Fibroblast of skin of back (primary cell): ENCODE measurements around the gene CRTAC1.

ENCODE experiments used
- DNase-seq: peaks from one replicate; pipeline ENCODE4 v3.0.0-alpha.2; 2013

The CRTAC1 gene

GRCh38 chr10:97895084-97895483 lies 135.3 kb downstream of the CRTAC1 start:
- no peak for DNase-seq

GRCh38 chr10:97894092-97894491 lies 136.3 kb downstream of the CRTAC1 start:
- DNase-seq = no peak

DNA sequence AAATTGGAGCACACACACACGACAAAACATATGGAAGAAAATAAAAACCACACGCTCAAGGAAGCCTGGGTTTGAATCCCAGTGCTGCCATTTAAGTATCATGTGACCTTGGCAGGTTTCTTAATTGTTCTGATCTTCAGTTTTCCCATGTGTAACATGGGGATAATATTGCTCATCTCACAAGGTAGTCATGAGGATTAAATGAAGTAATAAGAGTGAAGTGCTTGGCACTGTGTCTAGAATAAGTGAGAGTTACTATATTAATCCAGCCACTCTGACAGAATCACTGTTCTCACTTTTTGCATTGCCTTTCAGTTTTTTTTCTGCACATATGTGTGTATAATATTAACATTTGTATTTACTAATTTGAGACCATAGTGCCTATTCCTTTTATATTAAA lies 137.5 kb downstream of the CRTAC1 start:
- no peak for DNase-seq

DNA sequence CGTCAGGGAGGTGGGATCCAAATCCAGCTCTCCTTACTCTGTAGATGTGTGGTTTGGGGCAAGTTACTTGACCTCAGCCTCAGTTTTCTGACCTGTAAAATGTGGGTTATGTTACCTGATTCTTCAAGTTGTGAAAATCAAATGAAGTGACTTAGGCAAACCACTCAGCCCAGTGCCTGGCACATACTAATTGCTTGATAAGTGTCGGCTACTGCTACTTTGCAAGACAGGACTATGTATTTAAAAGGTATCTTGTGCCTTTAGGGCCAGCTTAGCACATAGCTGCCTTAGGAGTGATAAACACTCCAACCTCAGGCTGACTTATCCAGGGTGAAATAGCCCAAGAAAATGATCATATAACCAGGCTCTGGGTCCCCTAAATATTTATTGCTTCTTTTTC lies 137.9 kb downstream of the CRTAC1 start:
- DNase-seq = no peak

- no peak for DNase-seq
Measured at GRCh38 chr10:97891497-97892167, 138.8 kb downstream of the CRTAC1 start.

GRCh38 chr10:97889461-97890265 lies 140.8 kb downstream of the CRTAC1 start:
- peak; percentile 91 for DNase-seq

- DNase-seq = peak; percentile 80
Measured at GRCh38 chr10:97888641-97889262, 141.7 kb downstream of the CRTAC1 start.

- DNase-seq = no peak
Measured at GRCh38 chr10:97888134-97888533, 142.3 kb downstream of the CRTAC1 start.

- no peak for DNase-seq
Measured at GRCh38 chr10:97887399-97887798, 143.0 kb downstream of the CRTAC1 start.

- DNase-seq = no peak
Measured at GRCh38 chr10:97886286-97886685, 144.1 kb downstream of the CRTAC1 start.

DNA sequence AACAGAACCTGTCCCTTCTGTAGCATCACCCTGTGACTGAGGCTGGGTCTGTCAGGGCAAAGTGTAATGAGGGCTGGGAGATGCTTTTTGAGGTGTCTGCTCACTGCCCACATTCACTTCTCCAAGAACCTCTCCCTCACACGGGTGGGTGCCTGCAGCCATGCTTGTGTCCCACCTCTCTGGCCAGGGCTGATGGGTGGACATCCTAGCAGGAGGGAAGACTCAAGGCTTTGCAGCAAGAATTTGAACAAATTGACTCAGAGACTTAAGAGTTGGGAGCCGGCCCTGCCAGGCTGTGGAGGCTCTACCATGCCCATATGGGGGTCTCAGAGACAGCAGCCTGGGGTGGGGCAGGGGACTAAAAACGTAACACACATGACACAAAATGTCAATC lies 147.3 kb downstream of the CRTAC1 start:
- no peak for DNase-seq

DNA sequence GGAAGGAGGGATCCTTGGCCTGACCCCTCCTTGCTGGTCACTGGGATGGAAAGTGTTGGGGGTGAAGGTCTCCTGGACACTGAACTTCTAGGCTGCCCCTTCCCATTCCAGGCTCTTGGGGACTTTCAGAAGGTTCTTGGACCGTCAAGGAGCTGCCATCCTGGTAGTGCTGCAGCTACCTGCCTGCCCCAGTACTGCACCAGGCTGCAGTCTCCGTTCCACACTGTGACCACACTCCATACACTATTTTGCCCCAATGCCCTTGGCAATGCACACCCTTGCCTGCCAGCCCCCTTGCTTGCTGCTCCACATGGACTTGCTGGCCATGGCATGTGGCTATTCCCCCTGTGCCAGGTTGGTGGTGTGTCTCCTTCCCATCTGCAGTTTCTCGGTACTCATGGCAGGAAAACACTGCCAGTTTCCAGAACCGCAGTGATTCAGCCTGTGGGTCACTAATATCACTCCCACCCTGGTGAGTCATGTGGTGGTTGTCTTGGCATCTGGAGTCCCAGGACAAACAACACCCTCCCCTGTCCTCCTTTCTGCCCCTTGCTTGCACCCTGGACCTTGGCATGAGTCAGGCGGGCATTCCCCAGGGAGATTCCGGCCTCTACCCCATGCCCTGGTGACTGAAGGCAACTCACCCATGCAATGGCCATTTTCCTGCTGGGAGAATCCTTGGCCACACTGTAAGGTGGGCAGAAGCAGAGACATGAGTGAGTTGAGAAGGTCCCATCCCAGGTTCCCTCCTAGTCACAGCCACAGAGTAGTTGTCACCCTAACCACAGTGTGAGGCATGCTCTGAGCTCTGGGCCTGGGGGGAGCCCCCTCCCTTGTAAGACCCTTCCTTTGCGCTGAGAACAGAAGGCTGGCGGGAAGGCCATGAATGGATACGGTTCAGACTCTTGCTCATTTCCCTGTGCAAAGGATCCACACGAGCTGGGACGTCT lies 148.0 kb downstream of the CRTAC1 start:
- DNase-seq = peak; percentile 85

DNA sequence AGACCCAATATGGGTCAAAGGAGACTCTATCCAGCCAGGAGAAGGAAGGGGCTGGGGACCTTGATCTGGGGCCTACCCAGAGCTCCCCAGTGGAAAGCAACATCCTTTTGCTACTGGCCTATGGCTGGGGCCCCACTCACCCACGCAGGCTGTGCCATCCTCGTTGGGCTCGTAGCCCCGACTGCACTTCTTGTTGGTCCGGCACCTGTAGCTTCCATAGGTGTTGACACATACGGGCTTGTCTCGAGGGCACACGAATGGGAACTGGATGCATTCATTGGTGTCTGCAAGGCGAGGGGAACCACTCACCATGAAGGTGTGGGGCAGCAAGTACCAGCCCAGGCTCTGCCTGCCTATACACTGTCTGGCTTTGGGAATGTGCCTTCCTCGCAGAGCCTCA lies 150.3 kb downstream of the CRTAC1 start:
- no peak for DNase-seq

DNA sequence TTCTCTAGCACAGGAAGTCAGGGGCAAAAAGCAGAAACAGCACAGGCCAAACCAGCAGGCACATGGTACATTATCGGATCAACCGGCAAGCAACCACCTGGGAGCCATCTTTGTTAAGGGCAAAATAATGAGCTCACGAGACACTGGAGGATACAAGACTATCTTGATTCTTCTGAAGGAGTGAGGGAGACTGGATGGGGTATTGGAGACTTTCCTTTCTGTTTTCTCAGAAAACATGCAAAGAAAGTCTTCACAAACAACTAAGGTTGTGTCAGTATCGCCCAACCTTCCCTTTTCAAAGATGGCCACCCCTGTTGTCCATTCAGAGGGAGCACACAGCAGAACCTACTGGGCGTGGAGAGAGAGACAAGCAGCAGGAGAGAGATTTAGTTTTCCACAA lies 151.2 kb downstream of the CRTAC1 start:
- DNase-seq = no peak

DNA sequence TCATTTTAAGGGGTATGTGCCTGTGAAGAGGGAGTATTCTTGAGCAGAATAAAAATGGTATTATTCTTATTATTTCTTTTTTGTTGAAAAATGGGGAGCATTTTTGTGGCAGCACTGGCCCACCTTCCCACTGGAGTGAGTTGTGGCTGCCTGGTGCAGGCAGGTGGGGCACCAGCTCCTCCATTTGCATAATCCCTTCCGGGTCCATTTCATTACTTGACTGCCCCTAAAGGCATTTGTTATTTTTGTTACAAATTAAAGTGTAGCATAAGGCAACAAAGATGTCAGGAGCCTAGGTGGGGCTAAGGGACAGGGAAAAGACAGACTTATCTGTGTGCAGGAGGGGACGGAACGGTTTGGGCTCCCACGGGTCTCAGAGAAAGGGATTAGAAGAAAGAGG lies 154.0 kb downstream of the CRTAC1 start:
- DNase-seq = no peak

DNA sequence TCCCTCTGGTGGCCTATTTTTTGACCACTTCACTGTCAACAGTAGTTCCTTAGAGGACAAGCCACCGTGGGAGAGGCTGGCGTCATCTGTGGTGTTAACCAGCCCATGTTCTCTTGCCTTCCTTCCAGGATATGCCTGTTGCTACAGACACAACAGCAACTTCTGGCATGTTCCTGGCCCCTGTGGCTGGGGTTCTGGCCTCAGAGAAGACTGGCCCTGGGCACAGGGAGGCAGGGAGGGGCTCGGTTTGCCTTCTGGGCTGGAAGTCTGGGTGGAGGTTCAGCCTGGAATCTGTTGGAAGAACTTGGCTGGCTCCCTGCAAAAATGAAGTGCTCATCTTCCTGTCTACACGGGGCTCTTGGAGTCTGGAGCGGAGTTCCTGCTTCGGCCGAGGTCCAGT lies 155.0 kb downstream of the CRTAC1 start:
- DNase-seq = no peak

DNA sequence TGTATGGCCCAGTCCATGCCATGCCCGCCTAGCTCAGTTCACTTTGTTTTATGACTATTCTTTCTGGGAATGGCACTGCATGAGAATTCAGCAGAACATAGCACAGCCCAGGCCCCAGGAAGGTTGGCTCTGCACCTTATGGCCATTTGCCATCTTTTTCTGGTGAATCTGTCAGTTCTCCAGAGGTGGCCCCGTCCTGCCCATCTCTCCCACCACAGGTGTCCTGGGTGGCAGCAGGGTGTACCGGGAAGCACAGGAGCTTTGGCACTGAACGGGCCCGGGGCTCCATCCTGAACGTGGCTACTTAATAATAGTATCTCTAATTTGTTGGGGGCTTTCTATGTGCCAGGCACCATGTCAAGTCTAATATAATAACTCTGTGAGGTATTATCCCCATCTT lies 156.1 kb downstream of the CRTAC1 start:
- DNase-seq = no peak

DNA sequence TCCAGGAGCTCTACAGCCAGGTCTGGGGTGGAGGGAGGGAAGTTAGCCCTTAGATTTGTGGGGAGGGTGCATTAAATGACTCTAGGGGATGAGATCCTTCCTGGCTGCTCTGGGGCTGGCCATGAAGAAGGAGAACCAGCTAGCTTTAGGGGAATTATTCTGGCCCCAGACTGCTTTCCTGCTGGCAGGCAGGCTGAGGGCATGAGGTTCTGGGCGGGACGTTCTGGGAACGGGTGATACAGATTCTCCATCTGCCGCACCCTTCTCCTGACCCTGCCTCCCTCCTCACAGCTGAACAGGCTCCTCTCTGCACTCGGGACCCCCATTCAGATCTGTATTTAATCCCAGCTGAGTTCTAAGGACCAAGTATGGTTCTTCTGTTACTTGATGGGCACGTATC lies 156.9 kb downstream of the CRTAC1 start:
- DNase-seq = no peak

DNA sequence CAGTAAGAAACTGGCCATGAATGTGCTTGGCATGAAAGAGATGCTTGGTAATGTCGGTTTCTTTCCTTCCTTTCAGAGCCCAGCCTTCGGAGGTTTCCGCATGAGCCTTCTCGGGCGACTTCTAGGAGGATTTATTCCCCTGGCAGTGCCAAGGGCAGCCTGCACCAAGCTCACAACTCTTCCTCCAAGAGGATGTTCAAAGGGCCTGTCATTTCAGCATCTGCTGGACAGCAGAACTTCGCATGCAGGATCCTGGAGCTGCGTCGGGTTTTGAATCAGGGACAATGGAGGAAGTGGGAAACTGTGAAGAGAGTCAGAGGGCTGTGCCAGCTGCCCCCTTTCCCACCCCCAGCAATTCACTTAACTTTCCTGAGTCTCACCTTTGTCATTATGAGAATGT lies 159.4 kb downstream of the CRTAC1 start:
- DNase-seq = no peak

DNA sequence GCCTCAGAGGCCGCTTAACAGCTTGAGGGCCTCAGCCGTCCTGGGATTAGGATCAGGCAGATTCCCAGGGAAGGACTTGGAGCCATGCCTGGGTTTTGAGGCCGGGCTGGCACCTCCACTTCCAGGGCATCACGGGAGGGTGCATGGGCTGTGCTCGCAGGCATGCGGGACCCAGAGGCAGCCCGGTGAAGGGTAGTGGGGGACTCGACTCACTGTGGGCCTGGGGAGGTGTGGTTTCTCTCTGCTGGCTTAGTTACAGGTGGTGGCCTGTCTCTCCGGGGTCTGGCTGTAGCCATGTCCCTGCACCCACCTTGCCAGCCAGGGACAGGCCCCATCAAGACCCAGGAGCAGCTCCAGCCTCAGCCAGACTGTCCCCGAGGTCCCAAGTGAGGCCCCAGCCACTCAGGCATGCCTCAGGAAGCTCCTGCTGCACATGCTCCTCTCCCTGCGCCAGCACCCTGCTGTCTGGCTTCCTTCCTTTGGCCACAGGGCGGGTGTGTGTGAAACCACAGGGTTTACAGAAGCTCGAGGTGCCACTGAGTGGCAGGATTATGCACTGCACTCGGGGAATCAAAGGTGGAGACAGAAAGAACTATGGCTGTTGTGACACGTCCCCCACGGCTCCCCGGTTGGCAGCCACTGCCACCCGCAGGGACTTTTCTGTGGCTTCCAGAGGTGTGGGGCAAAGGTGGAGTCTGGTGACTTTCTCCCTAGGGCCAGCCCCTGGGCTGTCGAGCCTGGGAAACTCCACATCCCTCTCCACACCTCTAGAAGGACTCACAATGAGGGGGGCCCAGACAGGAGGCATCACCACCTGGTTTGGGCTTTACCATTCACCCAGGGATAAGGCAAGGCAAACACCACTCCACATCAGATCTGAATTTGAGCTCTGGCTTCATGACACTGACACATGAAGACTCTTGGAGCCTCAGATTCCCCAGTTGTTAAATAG lies 161.1 kb downstream of the CRTAC1 start:
- peak; percentile 91 for DNase-seq

- no peak for DNase-seq
Measured at GRCh38 chr10:97868134-97868685, 162.2 kb downstream of the CRTAC1 start.
